SK-N-SH (cell line): Measurements from ENCODE around the gene TGFB2. TPM values are rescaled to one million over a fixed set of nuclear protein-coding genes. Genes with fewer than 3 reads are reported as not detected.

Source experiments
- CTCF ChIA-PET: fragments of 300-600, 350-600 bp; formaldehyde crosslinking; extraction: SDS; loops from one replicate; lab custom pipeline; 2021; lab: Yijun Ruan, JAX
- POLR2A ChIA-PET: fragments of 350-600 bp; sonication (Branson Sonifier 250); formaldehyde crosslinking; extraction: SDS; loops from one replicate; lab custom pipeline; 2020; ENCODE audit warnings: antibody characterized with exemption, inconsistent platforms; lab: Yijun Ruan, JAX
- DNase-seq: peaks from one replicate; pipeline ENCODE4 v3.0.0; 2012
- H2AFZ ChIP-seq: fragments of 200-600 bp; sonication (generic); 2 replicates; pipeline ENCODE4 v1.8.1; 2016; ENCODE audit warnings: antibody characterized with exemption, mild to moderate bottlenecking, low read depth
- H3F3A ChIP-seq: fragments of 200-600 bp; sonication (generic); replicated peaks from 2 replicates; pipeline ENCODE3; 2016; ENCODE audit warnings: antibody characterized with exemption, mild to moderate bottlenecking; ENCODE audit not compliant: insufficient read depth
- H3K27ac ChIP-seq, 2 experiments: fragments of 200-500 bp in 1 of 2; fragments of 200-600 bp in 1 of 2; sonication (Bioruptor generic) in 1 of 2; sonication (generic), shearing (Covaris generic) in 1 of 2; 2 replicates each; pipeline versions ENCODE4 v1.5.1 to v1.6.1; 2014 to 2016; ENCODE audit warnings: low read depth in 2 of 2, inconsistent platforms in 1 of 2, low read length in 1 of 2, mild to moderate bottlenecking in 1 of 2, mixed read lengths in 1 of 2
- H3K27me3 ChIP-seq: fragments of 200-600 bp; sonication (generic), shearing (Covaris generic); 2 replicates; pipeline ENCODE4 v1.6.1; 2016; ENCODE audit warnings: mixed run types; ENCODE audit not compliant: insufficient read depth
- H3K36me3 ChIP-seq, 2 experiments: fragments of 200-500 bp in 1 of 2; fragments of 200-600 bp in 1 of 2; sonication (Bioruptor generic) in 1 of 2; sonication (generic) in 1 of 2; replicated peaks in 1 of 2; 2 replicates each; pipeline versions ENCODE3 to v1.5.1; 2014 to 2016; ENCODE audit warnings: low read length in 1 of 2, mild to moderate bottlenecking in 1 of 2; ENCODE audit not compliant: insufficient read depth in 2 of 2, control insufficient read depth in 1 of 2
- H3K4me1 ChIP-seq, 2 experiments: fragments of 200-500 bp in 1 of 2; fragments of 200-600 bp in 1 of 2; sonication (Bioruptor generic) in 1 of 2; sonication (generic), shearing (Covaris generic) in 1 of 2; 2 replicates each; pipeline versions ENCODE4 v1.5.1 to v1.6.1; 2014 to 2016; ENCODE audit warnings: low read depth in 1 of 2, low read length in 1 of 2, mixed run types in 1 of 2; ENCODE audit not compliant: insufficient read depth in 2 of 2, control insufficient read depth in 1 of 2
- H3K4me2 ChIP-seq: fragments of 200-600 bp; sonication (generic), shearing (Covaris generic); 2 replicates; pipeline ENCODE4 v1.6.1; 2017; ENCODE audit warnings: mixed run types
- H3K4me3 ChIP-seq, 2 experiments: fragments of 200-500 bp in 1 of 2; fragments of 200-600 bp in 1 of 2; sonication (Bioruptor generic) in 1 of 2; sonication (generic), shearing (Covaris generic) in 1 of 2; 2 replicates each; pipeline versions ENCODE4 v1.5.1 to v1.8.1; 2014 to 2016; ENCODE audit warnings: low read depth in 2 of 2, inconsistent platforms in 1 of 2, low read length in 1 of 2, mild to moderate bottlenecking in 1 of 2, mixed read lengths in 1 of 2, moderate library complexity in 1 of 2
- H3K79me2 ChIP-seq: fragments of 200-600 bp; sonication (generic); 2 replicates; pipeline ENCODE4 v1.8.1; 2017; ENCODE audit warnings: mild to moderate bottlenecking; ENCODE audit not compliant: insufficient read depth
- H3K9ac ChIP-seq: fragments of 200-600 bp; sonication (generic); 2 replicates; pipeline ENCODE4 v1.6.1; 2017; ENCODE audit warnings: mixed run types
- H3K9me2 ChIP-seq: fragments of 200-600 bp; sonication (generic); 2 replicates; pipeline ENCODE4 v1.6.1; 2017; ENCODE audit warnings: mixed run types
- H3K9me3 ChIP-seq: fragments of 200-600 bp; sonication (generic); 2 replicates; pipeline ENCODE4 v1.6.1; 2017; ENCODE audit warnings: mixed run types, mild to moderate bottlenecking, moderate library complexity
- H4K20me1 ChIP-seq: fragments of 200-600 bp; sonication (generic); 2 replicates; pipeline ENCODE4 v1.6.1; 2017; ENCODE audit warnings: mild to moderate bottlenecking, mixed run types; ENCODE audit not compliant: insufficient read depth
- JUND ChIP-seq: IDR thresholded peaks from 2 replicates; pipeline ENCODE4 v1.4.0; 2012
- MXI1 ChIP-seq: IDR thresholded peaks from 2 replicates; pipeline ENCODE4 v1.6.1; 2012; ENCODE audit warnings: mild to moderate bottlenecking, low read depth, low read length, improper control_type of control experiment
- RAD21 ChIP-seq: IDR thresholded peaks from 2 replicates; pipeline ENCODE4 v1.6.1; 2012; ENCODE audit warnings: mild to moderate bottlenecking, low read length
- RCOR1 ChIP-seq: fragments of 150-350 bp; IDR thresholded peaks from 2 replicates; pipeline ENCODE4 v1.6.1; 2017; ENCODE audit warnings: antibody characterized with exemption, low read length
- RFX5 ChIP-seq: IDR thresholded peaks from 2 replicates; pipeline ENCODE4 v1.6.1; 2012; ENCODE audit warnings: mild to moderate bottlenecking, improper control_type of control experiment, low read length
- SMC3 ChIP-seq: IDR thresholded peaks from 2 replicates; pipeline ENCODE4 v1.6.1; 2012; ENCODE audit warnings: low read depth, low read length, improper control_type of control experiment
- TCF12 ChIP-seq: IDR thresholded peaks from 2 replicates; pipeline ENCODE4 v1.4.0; 2012
- WGBS: methylation state at CpG from one replicate; pipeline ENCODE4 v1.1.6; 2017; ENCODE audit warnings: low lambda C conversion rate; 5-methylcytosine and 5-hydroxymethylcytosine counted together
- polyA plus RNA-seq, 3 experiments: library from polyadenylated mRNA; depleted of rRNA; stranded (reverse); fragments of >200 nt; gene quantifications; 2 replicates each; pipeline ENCODE4 v1.2.3, GENCODE V29; 2012
- TF ChIP-seq, protein P1 (sequence below): IDR thresholded peaks from 2 replicates; pipeline ENCODE4 v1.4.0; 2012; ENCODE audit warnings: low read depth, borderline replicate concordance
- TF ChIP-seq, protein P2 (sequence below): IDR thresholded peaks from 2 replicates; pipeline ENCODE4 v1.4.0; 2012; ENCODE audit warnings: low read depth, borderline replicate concordance
- TF ChIP-seq, protein P3 (sequence below): fragments of 150-350 bp; IDR thresholded peaks from 2 replicates; pipeline ENCODE4 v1.6.1; 2016; ENCODE audit warnings: mild to moderate bottlenecking, low read depth, low read length
- TF ChIP-seq, protein P4 (sequence below): IDR thresholded peaks from 2 replicates; pipeline ENCODE4 v1.4.0; 2012; ENCODE audit warnings: low read depth

Gene TGFB2
- polyA plus RNA-seq, 1 of the 3 experiments (the other 2 are of a cell fraction): 2.4 TPM

DNA sequence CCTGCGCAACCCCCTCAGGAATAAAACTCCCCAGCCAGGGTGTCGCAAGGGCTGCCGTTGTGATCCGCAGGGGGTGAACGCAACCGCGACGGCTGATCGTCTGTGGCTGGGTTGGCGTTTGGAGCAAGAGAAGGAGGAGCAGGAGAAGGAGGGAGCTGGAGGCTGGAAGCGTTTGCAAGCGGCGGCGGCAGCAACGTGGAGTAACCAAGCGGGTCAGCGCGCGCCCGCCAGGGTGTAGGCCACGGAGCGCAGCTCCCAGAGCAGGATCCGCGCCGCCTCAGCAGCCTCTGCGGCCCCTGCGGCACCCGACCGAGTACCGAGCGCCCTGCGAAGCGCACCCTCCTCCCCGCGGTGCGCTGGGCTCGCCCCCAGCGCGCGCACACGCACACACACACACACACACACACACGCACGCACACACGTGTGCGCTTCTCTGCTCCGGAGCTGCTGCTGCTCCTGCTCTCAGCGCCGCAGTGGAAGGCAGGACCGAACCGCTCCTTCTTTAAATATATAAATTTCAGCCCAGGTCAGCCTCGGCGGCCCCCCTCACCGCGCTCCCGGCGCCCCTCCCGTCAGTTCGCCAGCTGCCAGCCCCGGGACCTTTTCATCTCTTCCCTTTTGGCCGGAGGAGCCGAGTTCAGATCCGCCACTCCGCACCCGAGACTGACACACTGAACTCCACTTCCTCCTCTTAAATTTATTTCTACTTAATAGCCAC is 696 bp downstream of the TGFB2 start:
- ChIA-PET CTCF (interaction anchor here (0.7 to 4.7 kb wide), 7 partner anchors 16 to 1460 kb away, joined by 3 to 22 read pairs (median 4); no protein-coding TSS in a partner anchor), POLR2A (no interaction called here)
- H3K27me3 ChIP-seq: no peaks in the 10 kb centered on the region
- H3K4me2 ChIP-seq: peak overlapping the region; percentile 73
- H4K20me1 ChIP-seq: no peaks in the 10 kb centered on the region
- H3K27ac ChIP-seq: peak overlapping the region; percentile 29 to 32; a peak in 3 of 4 replicates
- TF ChIP-seq, protein P1, sequence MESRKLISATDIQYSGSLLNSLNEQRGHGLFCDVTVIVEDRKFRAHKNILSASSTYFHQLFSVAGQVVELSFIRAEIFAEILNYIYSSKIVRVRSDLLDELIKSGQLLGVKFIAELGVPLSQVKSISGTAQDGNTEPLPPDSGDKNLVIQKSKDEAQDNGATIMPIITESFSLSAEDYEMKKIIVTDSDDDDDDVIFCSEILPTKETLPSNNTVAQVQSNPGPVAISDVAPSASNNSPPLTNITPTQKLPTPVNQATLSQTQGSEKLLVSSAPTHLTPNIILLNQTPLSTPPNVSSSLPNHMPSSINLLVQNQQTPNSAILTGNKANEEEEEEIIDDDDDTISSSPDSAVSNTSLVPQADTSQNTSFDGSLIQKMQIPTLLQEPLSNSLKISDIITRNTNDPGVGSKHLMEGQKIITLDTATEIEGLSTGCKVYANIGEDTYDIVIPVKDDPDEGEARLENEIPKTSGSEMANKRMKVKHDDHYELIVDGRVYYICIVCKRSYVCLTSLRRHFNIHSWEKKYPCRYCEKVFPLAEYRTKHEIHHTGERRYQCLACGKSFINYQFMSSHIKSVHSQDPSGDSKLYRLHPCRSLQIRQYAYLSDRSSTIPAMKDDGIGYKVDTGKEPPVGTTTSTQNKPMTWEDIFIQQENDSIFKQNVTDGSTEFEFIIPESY: no peak
- TF ChIP-seq RFX5 (no peak), JUND (no peak), RAD21 (peak; percentile 12; the same call in 1 of the 2 replicates), SMC3 (0 out of 2 replicates have a peak, but pooled peaks have one; percentile 6), RCOR1 (no peak), TCF12 (no peak), MXI1 (peak; percentile 46)
- TF ChIP-seq, protein P2, sequence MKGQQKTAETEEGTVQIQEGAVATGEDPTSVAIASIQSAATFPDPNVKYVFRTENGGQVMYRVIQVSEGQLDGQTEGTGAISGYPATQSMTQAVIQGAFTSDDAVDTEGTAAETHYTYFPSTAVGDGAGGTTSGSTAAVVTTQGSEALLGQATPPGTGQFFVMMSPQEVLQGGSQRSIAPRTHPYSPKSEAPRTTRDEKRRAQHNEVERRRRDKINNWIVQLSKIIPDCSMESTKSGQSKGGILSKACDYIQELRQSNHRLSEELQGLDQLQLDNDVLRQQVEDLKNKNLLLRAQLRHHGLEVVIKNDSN: no peak
- TF ChIP-seq, protein P3, sequence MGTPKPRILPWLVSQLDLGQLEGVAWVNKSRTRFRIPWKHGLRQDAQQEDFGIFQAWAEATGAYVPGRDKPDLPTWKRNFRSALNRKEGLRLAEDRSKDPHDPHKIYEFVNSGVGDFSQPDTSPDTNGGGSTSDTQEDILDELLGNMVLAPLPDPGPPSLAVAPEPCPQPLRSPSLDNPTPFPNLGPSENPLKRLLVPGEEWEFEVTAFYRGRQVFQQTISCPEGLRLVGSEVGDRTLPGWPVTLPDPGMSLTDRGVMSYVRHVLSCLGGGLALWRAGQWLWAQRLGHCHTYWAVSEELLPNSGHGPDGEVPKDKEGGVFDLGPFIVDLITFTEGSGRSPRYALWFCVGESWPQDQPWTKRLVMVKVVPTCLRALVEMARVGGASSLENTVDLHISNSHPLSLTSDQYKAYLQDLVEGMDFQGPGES: no peak
- TF ChIP-seq, protein P4, sequence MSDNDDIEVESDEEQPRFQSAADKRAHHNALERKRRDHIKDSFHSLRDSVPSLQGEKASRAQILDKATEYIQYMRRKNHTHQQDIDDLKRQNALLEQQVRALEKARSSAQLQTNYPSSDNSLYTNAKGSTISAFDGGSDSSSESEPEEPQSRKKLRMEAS: peak; percentile 79
- H3F3A ChIP-seq: peaks cover 5% of the 10 kb centered on the region
- peak overlapping the region; percentile 75; the same call in 1 of the 2 replicates for H2AFZ ChIP-seq
- H3K4me1 ChIP-seq: peaks cover 7 to 24% of the 10 kb centered on the region in 2 experiments; a peak in 2 of 4 replicates
- peak overlapping the region; percentile 52 to 57 for H3K4me3 ChIP-seq
- DNase-seq: peak; percentile 89
- no peaks in the 10 kb centered on the region for H3K9me3 ChIP-seq
- peak overlapping the region; percentile 61 for H3K9ac ChIP-seq
- no peaks in the 10 kb centered on the region for H3K9me2 ChIP-seq
- WGBS: 23% methylated on average over 29 of the region's 64 CpGs
- H3K79me2 ChIP-seq: no peaks in the 10 kb centered on the region
- peaks cover 0 to 6% of the 10 kb centered on the region in 2 experiments for H3K36me3 ChIP-seq
